ENCODE results near the gene VAT1L.

VAT1L gene, protein sequence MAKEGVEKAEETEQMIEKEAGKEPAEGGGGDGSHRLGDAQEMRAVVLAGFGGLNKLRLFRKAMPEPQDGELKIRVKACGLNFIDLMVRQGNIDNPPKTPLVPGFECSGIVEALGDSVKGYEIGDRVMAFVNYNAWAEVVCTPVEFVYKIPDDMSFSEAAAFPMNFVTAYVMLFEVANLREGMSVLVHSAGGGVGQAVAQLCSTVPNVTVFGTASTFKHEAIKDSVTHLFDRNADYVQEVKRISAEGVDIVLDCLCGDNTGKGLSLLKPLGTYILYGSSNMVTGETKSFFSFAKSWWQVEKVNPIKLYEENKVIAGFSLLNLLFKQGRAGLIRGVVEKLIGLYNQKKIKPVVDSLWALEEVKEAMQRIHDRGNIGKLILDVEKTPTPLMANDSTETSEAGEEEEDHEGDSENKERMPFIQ

GRCh38 chr16:77788181-77789084, at the start of gene VAT1L:
Gene VAT1L (plus strand): TSS chr16:77788564. CDS start chr16:77788683, 119 bp downstream.
- DNase-seq (ENCODE audit: low spot score): peak; percentile 81

DNA sequence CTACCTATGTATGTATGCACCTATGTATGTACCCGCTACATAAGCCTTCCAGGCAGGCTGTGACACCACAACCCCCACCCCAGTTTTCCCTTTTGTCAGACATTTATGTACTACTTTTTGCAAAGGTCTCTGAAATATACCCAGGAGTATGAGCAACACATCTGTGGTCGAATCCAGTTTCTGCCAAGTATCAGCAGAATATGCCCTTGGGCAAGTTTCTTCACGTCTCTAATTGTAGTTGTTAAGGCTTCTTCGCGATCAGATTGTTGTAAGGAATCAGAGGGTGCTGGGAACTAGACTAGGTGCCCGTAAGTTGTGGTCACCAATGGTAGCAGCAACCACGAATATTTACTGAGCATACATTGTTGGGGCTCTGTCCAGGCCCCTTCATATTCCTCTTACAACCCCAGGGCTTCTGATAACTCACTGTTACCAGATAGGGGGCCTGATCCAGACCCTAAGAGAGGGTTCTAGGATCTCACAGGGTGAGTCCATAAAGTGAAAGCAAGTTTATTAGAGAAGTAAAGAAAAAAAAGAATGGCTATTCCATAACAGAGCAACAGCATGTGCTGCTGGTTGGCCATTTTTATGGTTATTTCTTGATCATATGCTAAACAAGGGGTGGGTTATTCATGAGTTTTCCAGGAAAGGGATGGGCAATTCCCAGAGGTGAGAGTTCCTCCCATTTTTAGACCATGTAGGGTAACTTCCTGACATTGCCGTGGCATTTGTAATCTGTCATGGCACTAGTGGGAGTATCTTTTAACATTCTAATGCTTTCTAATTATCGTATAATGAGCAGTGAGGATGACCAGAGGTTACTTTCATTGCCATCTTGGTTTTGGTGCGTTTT, 49.4 kb upstream of the VAT1L start:
- no peak for DNase-seq (ENCODE audit: low spot score)

GRCh38 chr16:77739559-77739892, 48.8 kb upstream of the VAT1L start:
- no peak for DNase-seq (ENCODE audit: low spot score)

GRCh38 chr16:77744141-77744540, 44.2 kb upstream of the VAT1L start:
- no peak for DNase-seq (ENCODE audit: low spot score)

DNA sequence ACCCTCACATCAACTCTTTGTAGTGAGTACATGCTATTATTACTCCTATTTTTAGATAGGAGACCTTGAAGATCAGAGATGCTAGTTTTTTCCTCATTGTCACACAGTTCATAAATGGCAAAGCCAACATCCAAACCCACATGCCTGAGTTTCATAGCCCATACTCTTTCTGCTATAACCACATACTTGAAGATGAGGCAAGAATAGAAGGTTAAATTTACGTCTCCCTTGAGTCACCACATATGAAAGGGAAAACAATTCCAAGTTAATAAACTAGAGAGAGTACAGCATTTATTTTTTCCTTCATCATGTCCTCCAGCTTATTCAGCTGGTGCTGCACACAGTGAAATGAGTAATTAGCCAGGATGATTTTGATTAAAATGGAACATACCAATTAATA, 42.4 kb upstream of the VAT1L start:
- DNase-seq (ENCODE audit: low spot score): no peak

DNA sequence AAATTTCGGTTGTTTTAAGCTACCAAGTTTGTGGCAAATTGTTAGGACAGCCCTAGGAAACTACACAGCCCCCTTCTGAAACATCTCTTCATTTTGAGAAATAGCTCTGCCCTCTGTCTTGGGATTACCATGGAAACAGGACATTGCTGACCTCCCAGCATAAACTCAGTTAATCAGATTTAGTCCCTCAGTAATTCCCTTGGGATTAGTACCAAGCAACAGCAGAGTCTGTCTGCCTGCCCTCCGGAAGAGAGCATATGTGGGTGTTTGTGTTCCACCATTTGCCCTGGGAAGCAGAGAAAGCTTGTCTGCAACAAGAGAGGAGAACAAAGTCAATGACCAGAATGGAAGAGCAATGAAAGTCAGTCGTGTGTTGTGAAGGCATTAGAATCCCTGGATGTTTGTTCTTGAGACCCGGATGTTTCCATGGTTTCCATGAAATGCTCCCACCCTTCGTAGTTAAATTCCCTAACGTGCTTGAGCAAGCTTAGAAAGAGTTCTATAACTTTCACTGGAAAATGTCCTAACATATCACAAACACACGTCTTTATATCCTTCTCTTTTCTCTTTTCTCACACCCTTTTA, 39.9 kb upstream of the VAT1L start:
- DNase-seq (ENCODE audit: low spot score): peak; percentile 65

DNA sequence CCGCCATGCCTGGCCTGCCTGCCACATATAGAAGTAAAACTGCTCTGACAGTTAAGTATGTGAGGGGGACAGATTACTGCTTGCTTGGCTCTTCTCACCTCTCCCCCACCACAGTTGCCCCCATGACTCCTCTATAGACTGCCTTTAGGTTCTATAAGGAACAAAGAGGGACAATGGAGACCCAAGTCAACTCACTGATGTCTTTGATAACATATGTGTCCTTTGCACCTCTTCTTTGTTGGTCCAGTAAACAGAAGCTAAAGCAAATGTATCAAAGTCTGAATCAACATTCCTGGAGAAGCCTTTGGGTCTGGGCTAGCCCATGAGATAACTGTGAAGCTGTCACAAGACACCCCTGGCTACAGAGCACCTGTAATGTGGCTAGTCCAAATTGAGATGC, 38.9 kb upstream of the VAT1L start:
- DNase-seq (ENCODE audit: low spot score): no peak

- no peak for DNase-seq (ENCODE audit: low spot score)
Observed at GRCh38 chr16:77758046-77758445, 30.3 kb upstream of the VAT1L start.

DNA sequence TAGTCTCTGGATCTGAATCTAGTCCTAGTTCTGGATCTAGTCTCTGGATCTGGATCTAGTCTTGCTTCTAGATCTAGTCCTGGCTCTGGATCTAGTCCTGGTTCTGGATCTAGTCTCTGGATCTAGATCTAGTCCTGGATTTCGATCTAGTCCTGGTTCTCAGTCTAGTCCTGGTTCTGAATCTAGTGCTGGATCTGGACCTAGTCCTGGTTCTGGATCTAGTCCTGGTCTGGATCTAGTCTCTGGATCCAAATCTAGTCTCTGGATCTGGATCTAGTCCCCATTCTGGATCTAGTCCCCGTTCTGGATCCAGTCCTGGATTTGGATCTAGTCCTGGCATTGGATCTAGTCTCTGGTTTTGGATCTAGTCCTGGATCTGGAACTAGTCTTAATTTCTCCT, 29.9 kb upstream of the VAT1L start:
- no peak for DNase-seq (ENCODE audit: low spot score)

DNA sequence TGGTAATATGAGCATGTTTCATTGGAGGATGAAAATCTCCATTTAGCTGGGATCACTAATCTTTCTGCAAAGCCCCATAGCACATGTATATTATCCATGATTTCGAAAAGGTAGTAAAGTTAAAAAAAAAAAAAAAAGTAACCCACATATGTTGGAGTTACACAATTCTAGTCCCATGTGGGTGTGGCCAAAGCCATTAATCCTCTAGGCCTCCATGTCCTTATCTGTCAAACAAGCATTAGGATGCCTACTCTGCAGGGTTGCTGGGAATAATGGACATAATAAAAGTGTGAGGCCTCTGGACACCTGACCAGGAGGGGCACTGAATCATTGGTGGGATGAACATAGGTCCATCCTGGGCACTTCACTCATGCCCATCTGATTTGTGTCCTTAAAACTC, 29.2 kb upstream of the VAT1L start:
- no peak for DNase-seq (ENCODE audit: low spot score)

DNA sequence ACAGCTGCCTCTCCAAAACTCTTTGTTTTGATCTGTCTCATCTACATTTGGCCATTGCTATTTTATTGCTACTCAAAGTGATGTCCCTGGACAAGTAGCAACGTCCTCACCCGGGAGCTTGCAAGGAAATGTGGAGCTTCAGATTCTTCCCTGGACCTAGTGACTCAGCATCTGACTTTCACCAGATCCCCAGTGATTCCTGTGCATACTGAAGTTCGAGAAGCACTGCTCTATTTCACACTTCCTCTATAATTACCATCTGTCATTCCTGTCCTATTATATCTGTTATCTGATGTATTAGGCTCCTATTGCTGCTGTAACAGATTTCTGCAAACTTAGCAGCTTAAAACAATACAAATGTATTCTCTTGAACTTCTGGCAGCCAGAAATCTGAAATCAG, 28.5 kb upstream of the VAT1L start:
- no peak for DNase-seq (ENCODE audit: low spot score)

GRCh38 chr16:77760800-77761199, 27.6 kb upstream of the VAT1L start:
- DNase-seq (ENCODE audit: low spot score): no peak

DNA sequence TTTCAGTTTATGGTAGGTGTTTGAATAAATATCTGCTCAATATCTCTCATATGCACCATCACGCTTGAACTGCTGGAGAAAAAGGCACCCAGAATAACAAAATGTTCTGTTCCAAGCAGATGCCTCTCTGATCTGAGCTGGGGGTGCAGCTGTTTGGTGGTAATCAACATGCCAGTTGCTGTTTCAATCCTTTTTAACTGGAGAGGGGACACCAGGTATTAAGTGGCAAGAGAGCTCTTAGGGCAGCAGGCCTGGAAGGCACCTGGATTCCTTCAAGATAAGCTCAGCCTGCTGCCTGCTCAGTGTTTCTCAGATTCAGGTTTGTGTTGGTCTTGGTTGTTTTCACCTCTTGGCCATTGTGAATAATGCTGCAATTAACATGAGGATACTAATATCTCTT, 27.2 kb upstream of the VAT1L start:
- DNase-seq (ENCODE audit: low spot score): no peak

- no peak for DNase-seq (ENCODE audit: low spot score)
Observed at GRCh38 chr16:77762262-77762661, 26.1 kb upstream of the VAT1L start.

DNA sequence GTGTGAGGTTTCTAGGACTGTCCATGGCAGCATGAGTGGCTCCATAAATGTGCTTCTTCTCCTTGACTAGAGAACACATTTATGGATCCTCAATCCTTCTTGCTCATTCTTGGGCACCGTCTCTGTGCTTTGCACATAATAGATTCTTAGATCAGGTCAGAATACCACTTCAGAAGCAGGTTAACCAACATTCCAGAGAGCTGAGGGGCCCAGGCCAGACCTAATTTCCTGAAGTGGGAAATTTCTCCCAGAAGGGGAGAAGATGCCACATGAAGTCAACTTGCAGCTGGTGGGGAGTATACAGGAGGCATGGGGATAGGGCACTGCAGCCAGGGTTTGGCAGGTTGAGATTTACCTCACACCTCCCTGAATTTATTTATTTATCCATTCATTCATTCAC, 24.4 kb upstream of the VAT1L start:
- no peak for DNase-seq (ENCODE audit: low spot score)

- no peak for DNase-seq (ENCODE audit: low spot score)
Observed at GRCh38 chr16:77767211-77767610, 21.2 kb upstream of the VAT1L start.

DNA sequence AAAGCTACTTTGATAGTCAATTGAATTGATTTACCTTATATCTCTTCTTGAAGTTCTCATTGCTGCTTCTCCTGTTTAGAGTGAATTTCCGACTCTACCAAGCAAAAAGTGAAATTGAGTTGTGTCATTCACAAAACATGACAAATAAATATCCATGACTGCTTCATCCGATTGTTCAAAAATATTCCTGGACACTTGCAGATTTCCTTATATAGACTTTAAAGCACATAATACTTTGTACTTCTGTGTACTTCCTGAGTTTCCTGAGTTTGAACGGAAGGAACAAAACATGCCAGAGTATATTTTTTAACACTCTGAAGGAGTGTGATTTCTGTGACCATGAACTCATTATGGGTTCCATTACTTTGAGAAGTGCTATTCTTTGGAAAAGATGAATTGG, 20.5 kb upstream of the VAT1L start:
- no peak for DNase-seq (ENCODE audit: low spot score)

DNA sequence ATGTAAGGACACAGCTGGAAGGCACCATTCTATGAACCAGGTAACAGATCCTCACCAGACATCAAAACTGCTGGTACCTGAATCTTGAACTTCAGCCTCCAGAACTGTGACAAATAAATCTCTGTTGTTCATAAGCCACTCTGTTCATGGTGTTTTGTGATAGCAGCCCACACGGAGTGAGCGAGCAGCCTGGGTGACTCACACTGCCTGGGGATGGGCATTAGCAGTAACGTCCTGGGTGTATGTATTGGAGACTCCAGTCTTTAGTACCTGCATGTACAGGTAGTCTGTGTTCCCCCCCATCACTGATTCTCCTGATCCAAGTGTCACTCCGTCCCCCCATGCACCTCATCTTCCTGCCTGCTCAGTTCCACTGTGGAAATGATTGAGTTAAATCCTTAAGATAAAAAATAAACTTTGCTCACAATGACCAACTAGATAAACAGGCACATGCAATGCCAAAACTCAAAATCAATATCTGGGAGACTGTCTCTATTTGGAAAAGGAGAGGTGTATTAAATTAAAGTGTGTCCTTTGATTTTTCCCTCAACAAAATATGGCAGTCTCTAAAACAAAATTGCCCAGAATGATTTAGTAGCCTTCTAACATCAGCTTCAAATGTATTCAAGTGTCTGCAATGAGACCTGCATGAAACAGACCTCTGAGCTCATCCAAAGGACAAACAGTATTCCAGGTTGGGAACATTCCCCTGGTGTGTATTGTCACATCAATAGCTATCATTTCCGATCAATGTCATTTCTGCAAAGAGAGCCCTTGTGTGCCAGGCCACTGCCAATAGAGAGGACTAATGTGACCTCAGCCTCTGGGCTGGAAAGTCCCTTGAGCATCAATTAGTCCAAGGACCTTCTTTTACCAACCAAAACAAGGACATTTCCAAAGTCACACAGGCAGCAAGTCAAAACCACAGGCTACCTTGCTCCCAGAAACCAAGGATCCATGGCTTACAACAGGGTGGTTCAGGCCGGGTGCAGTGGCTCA, 12.2 kb upstream of the VAT1L start:
- no peak for DNase-seq (ENCODE audit: low spot score)

- DNase-seq (ENCODE audit: low spot score): no peak
Observed at GRCh38 chr16:77777745-77778144, 10.6 kb upstream of the VAT1L start.

DNA sequence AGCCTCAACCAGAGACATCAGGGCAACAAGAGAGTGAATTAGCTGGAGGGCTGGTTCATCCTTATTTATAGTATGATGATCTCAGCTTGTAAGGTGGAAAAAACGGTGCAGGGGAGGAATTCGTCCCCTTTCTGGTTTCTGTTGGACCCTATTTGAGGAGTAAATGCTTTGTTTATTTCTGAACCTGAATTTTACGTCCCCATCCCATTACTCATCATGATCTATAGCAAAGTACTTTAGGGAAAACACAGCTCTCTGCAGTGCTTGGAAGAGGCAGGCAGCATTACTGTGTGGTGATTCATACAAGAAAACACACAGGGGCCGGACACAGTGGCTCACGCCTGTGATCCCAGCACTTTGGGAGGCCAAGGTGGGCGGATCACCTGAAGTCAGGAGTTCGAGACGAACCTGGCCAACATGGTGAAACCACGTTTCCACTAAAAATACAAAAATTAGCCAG, 8.0 kb upstream of the VAT1L start:
- no peak for DNase-seq (ENCODE audit: low spot score)

DNA sequence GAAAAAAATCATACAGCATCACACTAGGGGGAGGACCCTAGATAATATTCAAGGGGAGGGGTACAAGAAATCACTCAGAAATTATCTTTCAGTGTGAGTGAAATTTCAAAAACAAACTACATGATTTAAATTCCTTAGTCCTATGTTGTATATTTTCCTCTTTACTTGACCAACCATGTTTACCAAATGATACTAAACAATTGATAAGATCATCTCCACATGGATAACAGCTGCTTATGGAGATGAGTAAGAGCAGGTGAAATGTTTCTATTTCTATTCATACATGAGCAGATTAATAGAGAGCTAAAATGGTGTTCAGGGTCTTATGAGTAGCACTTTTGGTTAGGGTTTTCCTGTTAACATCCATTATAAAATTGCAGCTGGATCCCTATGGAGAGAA, 7.3 kb upstream of the VAT1L start:
- DNase-seq (ENCODE audit: low spot score): no peak
